NCI-H2196 (cell line): Measurements from ENCODE around the gene SLC35A3.
"Not testable (repeated sequence)": the region's sequence is repeated elsewhere in the genome, so short reads cannot be mapped to it uniquely, and the experiment has no call there.

Source experiments
- DNase-seq: peaks from one replicate; lab custom pipeline; 2025; ENCODE audit not compliant: unreplicated experiment; lab: John Stamatoyannopoulos, UW

The SLC35A3 gene

DNA sequence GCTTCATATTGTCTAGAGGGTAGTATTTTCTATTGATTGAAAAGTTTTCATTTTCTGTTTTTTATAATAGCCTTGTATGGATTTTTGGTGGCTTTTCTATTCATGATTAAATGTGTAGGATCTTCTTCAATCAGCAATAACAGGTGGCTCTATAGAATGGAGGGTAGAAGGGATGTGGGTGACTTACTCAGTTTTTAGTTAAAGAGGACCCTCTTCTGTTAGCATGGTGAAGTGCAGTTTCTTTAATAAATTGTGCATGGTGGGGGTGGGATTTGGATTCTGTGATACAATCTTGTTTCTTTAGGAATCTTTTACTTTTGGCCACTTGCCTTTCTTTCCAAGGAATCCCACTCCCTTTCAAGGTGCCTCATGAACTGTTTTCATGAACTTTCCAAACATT is 64.7 kb downstream of the SLC35A3 start:
- peak; percentile 7 for DNase-seq

DNA sequence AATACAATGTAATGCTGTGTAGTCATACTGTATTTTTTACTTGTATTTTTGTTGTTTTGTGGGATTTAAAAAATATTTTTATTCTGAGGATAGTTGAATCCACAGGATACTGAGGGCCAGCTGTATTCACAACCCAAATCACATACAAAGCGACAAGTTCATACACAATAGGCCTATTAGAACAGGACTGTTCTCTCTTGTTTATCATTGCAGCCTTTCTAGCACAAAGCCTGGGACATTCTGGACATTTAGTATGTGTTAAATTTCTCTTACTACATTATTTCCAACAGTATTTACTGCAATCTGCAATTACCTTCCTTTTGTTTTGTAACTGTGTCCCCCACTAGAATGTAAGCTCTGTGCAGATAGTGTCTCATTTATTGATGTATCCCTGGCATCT is 65.4 kb downstream of the SLC35A3 start:
- DNase-seq: no peak

DNA sequence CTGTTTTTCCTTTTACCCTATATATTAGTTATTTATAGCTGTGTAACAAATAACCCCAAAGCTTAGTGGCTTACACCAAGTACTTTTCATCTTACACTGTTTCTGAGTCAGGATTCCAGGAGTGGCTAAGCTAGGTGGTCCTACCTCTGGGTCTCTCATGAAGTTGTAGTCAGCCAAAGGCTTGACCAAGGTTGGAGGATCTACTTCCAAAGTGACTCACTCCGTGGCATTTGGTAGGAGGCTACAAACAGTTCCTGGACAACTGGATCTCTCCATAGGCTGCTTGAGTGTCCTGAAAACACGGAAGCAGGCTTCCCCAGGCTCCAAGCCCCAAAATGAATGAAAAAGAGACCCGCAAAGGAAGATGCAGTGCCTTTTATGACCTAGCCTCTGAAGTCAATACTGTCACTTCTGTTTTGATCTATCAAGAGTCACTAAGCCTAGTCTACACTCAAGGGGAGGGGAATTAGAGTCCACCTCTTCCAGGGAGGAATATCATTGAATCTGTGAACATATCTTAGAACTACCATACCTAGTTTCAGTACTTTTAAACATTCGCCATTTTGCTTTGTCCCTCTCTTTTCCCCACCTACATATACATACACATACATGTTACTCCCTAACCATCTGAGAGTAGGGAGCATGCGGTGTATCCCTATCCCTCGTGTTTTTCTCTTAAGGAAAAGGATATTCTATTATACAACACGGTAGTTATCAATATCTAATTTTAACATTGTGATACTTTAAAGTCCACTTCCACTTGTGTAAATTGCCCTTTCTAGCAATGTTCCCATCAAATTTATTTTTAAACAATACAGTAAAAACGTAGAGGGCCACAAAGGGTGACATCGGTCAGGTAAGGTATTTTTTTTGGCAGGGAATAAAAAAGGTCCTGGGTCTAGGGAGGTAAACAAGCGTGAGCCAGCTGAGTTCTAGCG is 67.2 kb downstream of the SLC35A3 start:
- DNase-seq: no peak

DNA sequence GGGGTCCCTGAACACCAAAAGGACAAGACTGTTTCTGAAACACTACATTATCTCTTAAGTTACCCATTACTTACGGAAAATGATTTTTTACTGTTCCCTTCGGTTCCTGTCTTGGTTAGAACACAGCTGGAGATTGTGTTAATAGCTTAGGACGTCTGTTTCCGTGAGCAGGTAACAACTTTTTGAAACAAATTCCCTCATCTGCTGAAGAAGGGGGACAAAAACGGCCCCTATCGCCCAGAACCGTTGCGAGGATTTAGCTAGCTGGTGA is 67.8 kb downstream of the SLC35A3 start:
- DNase-seq: no peak

DNA sequence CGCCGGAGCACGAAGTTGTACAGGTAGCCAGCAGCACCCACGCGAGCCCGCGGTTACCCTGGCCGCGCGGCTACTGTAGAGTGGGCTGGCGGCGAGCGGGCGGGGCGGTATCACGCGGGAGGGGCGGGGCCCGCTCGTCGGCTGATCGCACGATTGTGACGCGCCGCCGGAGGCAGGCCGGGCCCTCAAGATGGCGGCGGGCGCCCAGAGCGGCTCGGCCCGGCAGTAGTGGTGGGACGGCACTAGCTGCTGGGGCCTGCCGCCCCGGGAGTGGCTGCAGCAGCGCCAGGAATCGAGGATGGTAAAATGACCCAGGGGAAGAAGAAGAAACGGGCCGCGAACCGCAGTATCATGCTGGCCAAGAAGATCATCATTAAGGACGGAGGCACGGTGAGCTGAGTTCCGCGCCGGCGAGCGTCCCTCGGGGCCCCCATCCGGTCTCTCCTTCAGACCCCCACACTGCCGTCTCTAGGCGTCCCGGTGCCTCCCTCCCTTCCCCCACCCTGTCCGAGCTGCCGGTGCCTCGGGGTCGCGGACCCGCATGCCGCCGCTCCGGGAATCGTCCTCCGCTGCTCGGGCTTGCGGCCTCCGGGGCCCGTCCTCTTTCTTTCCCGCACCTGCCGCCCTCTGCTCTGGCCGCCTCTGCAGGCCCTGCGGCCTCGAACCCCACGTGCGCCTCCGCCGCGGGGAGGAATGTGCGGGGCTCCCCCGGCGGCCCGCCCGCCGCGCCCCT is 68.3 kb downstream of the SLC35A3 start:
- peak; percentile 87 for DNase-seq

DNA sequence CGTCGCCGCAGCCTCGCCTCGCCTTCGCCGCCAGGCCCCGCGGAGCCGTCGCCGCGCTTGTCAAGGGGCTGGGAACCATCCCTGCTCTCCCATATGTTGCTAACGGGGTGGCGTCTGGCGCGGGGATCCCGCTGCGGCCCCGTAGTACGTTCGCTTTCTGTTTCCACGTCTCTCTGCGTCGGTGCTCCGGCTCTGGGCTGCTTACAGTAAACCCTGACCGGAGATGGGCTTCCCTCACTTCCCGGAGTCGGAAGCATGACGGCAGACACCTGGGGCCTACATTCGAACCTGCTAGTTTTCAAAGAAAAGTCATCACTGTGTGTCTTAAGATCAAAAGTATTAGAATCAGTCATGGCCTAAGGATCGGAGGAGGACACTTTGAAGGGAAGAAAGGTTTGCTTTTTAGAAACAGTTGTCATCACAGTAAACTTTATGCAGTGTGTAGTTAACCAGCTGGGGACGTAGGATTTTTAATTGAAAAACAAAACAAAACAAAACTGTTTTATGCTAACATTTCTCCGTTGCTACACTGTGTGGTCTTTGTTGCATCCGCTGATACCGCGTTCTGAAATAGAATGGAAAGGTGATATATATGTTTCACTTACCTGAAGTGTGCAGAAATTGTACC is 69.0 kb downstream of the SLC35A3 start:
- DNase-seq: no peak

DNA sequence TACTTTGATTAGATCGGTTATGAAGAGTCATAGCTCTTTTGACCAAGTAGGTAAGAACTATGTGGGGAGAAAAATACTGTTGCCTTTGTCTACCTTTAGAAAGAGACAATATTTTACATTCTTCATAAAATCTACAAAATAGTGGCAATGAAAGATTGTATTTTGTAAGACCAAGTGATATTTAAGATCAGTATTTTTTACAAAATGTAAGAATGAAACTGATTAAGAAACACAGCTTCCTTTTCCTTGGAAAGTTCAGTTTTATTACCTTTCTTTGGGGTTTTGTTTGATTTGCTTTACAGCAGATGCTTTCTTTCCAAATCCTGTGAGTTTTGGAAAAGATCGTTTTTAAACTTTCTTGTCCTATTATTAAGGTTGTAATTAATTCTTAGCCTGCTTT is 69.8 kb downstream of the SLC35A3 start:
- no peak for DNase-seq

DNA sequence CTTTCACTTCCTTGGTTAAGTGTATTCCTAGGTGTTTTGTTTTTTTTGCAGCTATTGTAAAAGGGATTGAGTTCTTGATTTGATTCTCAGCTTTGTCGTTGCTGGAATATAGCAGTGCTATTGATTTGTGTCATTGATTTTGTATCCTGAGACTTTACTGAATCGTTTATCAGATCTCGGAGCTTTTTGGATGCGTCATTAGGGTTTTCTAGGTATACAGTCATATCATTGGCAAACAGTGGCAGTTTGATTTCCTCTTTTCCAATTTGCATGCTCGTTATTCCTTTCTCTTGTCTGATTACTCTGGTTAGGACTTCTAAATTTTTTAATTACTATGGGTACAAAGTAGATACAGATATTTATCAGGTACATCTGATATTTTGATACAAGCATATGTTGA is 75.4 kb downstream of the SLC35A3 start:
- DNase-seq: no peak

DNA sequence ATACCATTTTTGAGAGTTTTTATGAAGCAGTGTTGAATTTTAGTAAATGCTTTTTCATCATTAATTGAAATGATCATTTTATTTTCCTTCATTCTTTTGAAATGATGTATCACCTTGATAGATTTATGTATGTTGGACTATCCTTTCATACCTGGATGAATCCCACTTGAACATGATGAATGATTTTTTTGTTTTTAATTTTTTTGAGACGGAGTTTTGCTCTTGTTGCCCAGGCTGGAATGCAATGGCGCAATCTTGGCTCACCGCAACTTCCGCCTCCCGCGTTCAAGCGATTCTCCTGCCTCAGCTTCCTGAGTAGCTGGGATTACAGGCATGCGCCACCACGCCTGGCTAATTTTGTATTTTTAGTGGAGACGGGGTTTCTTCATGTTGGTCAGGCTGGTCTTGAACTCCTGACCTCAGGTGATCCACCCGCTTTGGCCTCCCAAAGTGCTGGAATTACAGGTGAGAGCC is 77.5 kb downstream of the SLC35A3 start:
- not testable (repeated sequence) for DNase-seq

DNA sequence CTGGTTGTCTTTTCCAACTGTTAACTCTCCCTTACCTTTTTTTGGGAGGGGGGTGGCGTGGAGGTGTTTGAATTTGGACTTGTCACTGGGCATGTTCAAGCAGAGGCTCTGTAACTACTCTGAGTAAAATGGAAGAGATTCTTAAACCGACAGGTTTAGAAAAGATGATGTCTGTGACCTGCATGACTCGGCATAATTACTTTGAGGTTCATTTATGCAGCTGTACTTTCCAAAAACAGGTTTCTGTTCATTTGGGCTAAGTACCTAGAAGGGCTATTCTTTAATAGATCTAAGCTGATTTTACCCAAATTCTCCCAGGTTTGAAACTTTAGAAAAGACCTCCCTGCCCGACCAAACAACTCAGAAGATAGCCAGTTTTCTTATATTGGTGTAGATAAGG is 80.3 kb downstream of the SLC35A3 start:
- DNase-seq: no peak

DNA sequence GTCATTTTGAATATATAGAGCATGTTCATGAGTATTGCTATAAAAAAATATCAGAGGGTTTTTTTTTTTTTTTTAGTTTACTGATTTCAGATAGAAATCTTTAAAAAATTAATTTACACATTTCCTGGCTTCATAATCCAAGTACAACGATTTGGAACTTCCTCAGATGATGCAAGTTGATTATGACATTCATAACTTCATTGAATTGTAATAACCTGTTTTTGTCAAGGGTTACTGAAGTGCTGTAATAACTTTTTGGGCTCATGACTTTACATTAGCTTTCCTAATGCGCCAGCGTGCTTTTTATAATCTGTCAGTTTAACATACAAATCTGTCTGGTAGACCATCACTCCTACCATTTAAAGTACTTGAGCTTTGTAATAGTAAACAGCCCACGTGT is 81.6 kb downstream of the SLC35A3 start:
- DNase-seq: no peak

DNA sequence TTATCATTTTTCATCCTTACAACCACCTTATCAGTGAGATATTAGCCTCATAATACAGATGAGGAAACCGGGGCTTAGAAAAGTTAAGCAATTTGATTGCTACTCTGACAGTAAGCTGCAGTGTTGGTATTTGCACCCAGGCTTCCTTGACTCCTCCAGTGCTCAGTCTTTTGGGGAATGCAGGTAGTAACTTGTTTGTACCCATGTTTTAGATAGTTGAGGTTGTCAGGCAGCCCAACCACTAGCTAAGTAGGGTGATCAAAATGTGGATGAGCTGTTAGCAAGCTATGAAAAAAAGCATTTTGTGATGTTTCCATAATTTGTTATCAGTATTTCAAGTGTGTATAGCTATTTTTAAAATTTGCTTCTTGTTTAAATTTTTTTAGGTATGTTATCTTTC is 82.1 kb downstream of the SLC35A3 start:
- no peak for DNase-seq

DNA sequence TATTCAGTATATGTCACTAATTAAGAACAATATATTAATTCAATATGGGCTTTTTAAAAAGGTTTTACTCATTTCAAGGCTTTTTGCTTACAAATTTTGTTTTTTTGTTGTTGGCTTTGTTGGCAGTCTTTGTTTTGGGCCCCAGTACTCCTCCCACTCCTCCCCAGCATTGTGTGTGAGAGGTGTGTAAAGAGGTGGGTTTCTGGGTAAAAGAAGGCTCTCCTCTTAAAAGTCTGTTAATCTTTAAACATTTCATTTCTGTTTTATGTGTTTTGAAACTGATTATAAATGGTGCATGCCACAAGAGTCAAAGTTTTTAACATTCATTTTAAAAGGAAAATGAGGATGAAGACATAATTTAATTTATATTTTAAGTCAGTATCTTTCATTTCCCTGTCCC is 83.3 kb downstream of the SLC35A3 start:
- no peak for DNase-seq

DNA sequence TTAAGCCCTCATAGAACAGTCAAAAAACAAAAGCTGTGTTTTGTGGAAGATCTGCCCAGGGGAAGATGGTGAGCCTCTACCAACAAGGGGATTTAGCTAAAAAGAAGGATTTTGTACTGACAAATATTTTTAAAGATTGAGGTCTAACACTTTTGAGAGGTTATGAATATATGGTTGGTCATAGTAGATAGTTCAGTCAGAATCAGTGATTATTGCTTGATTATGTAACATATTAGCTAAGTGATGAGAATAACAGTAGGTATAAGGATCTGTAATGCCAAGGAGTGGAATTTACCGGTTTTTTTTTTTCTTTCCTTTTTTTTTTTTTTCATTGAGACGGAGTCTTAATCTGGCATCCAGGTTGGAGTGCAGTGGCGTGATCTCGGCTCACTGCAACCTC is 83.9 kb downstream of the SLC35A3 start:
- no peak for DNase-seq

DNA sequence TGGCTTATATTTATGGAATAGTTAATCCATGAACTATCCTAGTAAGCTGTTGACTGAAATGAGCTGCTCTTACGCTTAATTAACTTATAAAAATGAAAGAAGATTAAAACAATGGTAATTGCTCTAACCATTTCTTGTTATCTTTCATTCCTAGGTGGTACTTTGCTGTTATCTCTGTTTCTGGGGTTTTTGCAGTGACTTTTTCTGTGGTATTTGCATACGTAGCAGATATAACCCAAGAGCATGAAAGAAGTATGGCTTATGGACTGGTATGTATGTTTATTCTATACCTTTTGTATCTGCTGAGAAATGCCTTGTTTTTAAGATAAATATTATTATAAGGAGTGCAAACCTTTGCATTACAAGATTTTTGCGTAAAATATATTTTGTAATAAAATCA is 91.9 kb downstream of the SLC35A3 start:
- DNase-seq: no peak

DNA sequence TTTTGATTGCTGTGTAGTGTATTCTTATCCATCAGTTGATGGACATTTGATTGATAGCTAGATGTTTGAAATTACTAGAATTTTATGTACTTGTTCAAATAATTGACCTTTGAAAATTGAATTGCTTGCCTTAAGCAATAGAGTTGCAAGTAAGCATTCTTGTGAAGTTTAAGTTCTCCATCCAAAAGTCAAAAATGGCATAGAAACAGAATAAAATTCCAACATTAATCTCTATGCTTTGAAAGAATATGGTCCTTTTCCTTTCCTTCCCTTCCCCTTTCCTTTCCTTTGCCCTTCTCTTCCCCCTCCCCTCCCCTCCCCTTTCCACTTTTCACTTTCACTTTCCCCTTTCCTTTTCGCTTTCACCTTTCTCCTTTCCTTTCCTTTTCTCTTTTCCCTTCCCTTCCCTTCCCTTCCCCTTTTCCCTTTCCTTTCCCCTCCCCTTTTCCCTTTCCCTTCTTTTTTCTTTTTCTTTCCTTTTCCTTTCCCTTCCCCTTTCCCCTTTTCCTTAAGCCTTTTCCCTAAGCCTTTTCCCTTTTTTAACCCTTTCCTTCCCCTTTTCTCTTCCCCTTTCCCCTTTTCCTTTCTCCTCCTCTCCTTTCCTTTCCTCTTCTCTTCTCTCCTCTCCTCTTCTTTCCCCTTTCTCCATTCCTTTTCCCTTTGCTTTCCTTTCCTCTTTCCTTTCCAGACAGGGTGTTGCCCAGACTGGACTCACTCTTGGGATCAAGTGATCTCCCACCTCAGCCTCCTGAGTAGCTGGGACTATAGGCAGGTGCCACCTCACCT is 95.6 kb downstream of the SLC35A3 start:
- DNase-seq: no peak

DNA sequence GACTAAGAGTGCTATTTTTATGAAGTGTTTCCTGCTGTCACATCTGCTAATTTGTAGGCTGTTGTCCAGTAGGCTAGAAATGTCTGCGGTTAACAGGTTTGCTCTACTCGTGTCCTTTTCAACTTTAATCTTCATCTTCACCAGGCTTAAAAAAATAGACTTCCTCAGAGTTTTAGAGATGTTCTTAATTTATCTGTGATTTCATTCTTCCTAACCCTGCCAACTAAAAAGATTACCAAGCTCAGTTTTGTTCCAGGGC is 96.1 kb downstream of the SLC35A3 start:
- no peak for DNase-seq

DNA sequence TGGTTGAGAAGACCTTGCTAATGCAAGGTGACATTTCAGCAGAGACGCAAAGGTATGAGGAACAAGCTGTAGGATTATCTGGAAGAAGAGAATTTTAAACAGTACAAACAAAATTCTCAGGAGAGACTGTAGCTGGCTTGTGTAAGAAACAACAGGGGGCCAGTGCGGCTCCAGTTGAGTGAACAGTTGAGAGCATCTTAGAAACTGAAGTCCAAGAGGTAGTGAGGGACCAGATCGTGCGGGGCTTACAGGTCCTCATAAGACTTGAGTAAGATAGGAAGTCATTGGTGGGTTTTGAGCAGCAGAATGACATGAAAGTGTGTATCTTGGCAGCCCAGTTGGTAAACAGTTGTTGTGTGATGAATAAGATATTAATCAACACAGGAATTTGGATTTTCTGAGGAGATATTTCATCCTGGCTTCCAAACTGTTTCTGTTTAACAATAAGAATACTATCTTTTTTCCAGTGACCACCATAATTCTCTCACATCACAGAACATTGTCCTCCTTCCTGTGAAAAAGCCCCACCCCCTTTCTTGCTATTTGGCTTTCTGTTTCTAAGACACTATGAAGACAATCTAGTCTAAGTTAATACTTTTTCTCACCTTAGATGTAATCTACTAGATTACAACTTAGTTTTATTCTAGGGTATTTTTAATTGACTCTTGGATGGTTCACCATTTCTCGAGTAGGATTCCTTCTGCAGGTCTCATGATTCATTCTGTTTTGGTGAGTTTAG is 100.6 kb downstream of the SLC35A3 start:
- no peak for DNase-seq

DNA sequence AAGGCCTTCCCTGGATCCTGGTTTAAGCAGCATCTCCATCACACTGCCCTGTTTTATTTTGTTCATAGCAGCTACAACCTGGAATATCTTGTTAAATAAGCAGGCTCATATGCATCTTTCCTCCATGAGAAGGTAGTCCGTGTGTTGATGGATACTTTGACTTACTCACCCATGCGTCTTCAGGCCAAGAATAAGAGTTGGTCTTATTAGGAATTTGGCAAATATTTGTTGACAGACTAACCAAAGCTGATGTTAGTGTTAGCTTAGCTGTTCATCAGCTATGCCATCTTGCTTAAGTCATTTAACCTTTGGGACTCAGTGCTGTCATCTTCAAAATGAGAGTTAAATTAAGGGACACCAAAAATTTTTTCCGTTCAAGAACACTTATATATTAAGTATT is 103.7 kb downstream of the SLC35A3 start:
- no peak for DNase-seq

DNA sequence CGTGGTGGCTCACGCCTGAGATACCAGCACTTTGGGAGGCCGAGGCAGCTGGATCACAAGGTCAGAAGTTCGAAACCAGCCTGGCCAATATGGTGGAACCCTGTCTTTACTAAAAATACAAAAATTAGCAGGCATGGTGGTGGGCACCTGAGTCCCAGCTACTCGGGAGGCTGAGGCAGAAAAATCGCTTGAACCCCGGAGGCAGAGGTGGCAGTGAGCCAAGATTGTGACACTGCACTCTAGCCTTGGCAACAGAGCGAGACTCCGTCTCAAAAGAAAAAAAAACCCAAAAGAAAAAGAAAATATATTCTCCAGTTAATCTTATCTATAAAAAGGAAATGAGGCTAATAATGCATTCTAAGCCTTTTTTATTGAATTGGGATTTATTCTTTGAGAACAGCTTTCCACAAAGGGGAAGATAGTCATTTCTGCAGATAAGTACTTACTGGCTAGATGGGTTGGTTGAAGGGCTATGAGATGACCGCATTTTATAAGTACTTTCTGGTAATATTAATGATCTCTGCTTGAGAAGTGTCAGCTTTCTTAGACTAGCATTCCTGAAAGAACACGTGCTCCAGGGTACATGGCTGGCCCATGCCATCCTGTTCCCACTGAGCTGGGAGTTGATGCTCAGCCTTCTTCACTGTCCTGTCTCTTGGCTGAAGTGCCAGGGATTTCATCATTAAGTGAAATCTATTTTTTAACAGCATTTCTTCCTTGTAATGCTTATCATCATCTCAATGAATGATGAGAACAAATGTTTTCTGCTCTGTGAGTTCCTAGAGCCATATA is 105.0 kb downstream of the SLC35A3 start:
- DNase-seq: no peak
